ENCODE measurements around the gene WNT9B. TPM values are rescaled to one million over a fixed set of nuclear protein-coding genes. Genes with fewer than 3 reads are reported as not detected.

WNT9B gene
- total and polyA plus RNA-seq, 9 of the 15 experiments (the other 6 are each of a cell fraction or from before 2014, with no cell fraction given), result not detected

GRCh38 chr17:46818316-46818928 lies 33.0 kb upstream of the WNT9B start, which contains the start of gene WNT3 (continued):
- TF ChIP-seq, protein P1, sequence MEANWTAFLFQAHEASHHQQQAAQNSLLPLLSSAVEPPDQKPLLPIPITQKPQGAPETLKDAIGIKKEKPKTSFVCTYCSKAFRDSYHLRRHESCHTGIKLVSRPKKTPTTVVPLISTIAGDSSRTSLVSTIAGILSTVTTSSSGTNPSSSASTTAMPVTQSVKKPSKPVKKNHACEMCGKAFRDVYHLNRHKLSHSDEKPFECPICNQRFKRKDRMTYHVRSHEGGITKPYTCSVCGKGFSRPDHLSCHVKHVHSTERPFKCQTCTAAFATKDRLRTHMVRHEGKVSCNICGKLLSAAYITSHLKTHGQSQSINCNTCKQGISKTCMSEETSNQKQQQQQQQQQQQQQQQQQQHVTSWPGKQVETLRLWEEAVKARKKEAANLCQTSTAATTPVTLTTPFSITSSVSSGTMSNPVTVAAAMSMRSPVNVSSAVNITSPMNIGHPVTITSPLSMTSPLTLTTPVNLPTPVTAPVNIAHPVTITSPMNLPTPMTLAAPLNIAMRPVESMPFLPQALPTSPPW (CRISPR knock-in tag; IDR thresholded peaks at IDR 0.05), result peak; percentile 56; the same call in 1 of the 2 replicates
- TF ChIP-seq MEIS2 (IDR thresholded peaks at IDR 0.05; ENCODE audit: partially characterized antibody), result peak; percentile 51
- peak; percentile 24 for TF ChIP-seq HMGN3 (IDR thresholded peaks at IDR 0.05; ENCODE audit: borderline replicate concordance, extremely low read depth, insufficient read length, low read depth, low read length)
- peak; percentile 73 for TF ChIP-seq PBX2 (CRISPR knock-in tag; IDR thresholded peaks at IDR 0.05; ENCODE audit: low read depth)
- peak; percentile 37; the same call in 1 of the 2 replicates for TF ChIP-seq PBX2 (tag; conservative IDR thresholded peaks at IDR 0.05; ENCODE audit: low read depth)
- no peak for TF ChIP-seq TAF1 (IDR thresholded peaks at IDR 0.05; ENCODE audit: control insufficient read depth, extremely low read depth, insufficient read depth, low read length, severe bottlenecking)

Measured in K562 (cell line).